ENCODE results near the gene IL6.
"Not testable (repeated sequence)": the region's sequence is repeated elsewhere in the genome, so short reads cannot be mapped to it uniquely, and the experiment has no call there.

IL6 gene

GRCh38 chr7:22705874-22706273, 21.1 kb upstream of the IL6 start:
- not testable (repeated sequence) for H3K36me3 ChIP-seq (ENCODE audit: control insufficient read depth, insufficient read depth, low read length); H3K27me3 ChIP-seq (ENCODE audit: control insufficient read depth, insufficient read depth, low read length); H3K4me3 ChIP-seq (ENCODE audit: low read depth, low read length); H3K9me3 ChIP-seq (ENCODE audit: control insufficient read depth, insufficient read depth, low read length); H3K9ac ChIP-seq (ENCODE audit: low read depth, low read length); H3K27ac ChIP-seq (ENCODE audit: low read depth, low read length)
- peaks cover 16% of the 10 kb centered on the region for H3K4me1 ChIP-seq (ENCODE audit: control insufficient read depth, insufficient read depth, low read length)

DNA sequence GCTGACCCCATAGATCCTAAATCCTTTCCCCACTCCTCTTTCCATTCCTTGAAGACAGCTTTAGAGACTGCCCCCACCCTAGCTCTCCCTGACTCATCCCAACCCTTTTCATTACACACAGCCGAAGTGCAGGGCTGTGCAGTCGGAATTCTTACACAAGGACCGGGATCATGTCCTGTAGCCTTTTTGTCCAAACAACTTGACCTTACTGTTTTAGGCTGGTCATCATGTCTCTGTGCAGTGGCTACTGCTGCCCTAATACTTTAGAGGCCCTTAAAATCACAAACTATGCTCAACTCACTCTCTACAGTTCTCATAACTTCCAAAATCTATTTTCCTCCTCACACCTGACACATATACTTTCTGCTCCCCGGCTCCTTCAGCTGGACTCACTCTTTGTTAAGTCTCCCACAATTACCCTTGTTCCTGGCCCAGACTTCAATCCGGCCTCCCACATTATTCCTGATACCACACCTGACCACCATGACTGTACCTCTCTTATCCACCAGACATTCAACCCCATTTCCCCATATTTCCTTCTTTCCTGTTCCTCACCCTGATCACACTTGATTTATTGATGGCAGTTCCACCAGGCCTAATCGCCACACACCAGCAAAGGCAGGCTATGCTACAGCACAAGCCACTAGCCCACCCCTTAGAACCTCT, 19.8 kb upstream of the IL6 start:
- not testable (repeated sequence) for H3K36me3 ChIP-seq (ENCODE audit: control insufficient read depth, insufficient read depth, low read length); H3K4me3 ChIP-seq (ENCODE audit: low read depth, low read length); H3K27ac ChIP-seq (ENCODE audit: low read depth, low read length); H3K27me3 ChIP-seq (ENCODE audit: control insufficient read depth, insufficient read depth, low read length); H3K9me3 ChIP-seq (ENCODE audit: control insufficient read depth, insufficient read depth, low read length); H3K9ac ChIP-seq (ENCODE audit: low read depth, low read length)
- H3K4me1 ChIP-seq (ENCODE audit: control insufficient read depth, insufficient read depth, low read length): peaks cover 16% of the 10 kb centered on the region

- peak overlapping the region; percentile 45 for H3K27ac ChIP-seq (ENCODE audit: low read depth, low read length)
- H3K4me1 ChIP-seq (ENCODE audit: control insufficient read depth, insufficient read depth, low read length); H3K4me3 ChIP-seq (ENCODE audit: low read depth, low read length); H3K36me3 ChIP-seq (ENCODE audit: control insufficient read depth, insufficient read depth, low read length); H3K9ac ChIP-seq (ENCODE audit: low read depth, low read length); H3K9me3 ChIP-seq (ENCODE audit: control insufficient read depth, insufficient read depth, low read length); H3K27me3 ChIP-seq (ENCODE audit: control insufficient read depth, insufficient read depth, low read length): not testable (repeated sequence)
Measured at GRCh38 chr7:22708214-22708613, 18.8 kb upstream of the IL6 start.

GRCh38 chr7:22708677-22709061, 18.3 kb upstream of the IL6 start:
- H3K27ac ChIP-seq (ENCODE audit: low read depth, low read length): peak overlapping the region; percentile 45
- H3K9me3 ChIP-seq (ENCODE audit: control insufficient read depth, insufficient read depth, low read length); H3K4me3 ChIP-seq (ENCODE audit: low read depth, low read length); H3K4me1 ChIP-seq (ENCODE audit: control insufficient read depth, insufficient read depth, low read length); H3K27me3 ChIP-seq (ENCODE audit: control insufficient read depth, insufficient read depth, low read length); H3K9ac ChIP-seq (ENCODE audit: low read depth, low read length); H3K36me3 ChIP-seq (ENCODE audit: control insufficient read depth, insufficient read depth, low read length): not testable (repeated sequence)

DNA sequence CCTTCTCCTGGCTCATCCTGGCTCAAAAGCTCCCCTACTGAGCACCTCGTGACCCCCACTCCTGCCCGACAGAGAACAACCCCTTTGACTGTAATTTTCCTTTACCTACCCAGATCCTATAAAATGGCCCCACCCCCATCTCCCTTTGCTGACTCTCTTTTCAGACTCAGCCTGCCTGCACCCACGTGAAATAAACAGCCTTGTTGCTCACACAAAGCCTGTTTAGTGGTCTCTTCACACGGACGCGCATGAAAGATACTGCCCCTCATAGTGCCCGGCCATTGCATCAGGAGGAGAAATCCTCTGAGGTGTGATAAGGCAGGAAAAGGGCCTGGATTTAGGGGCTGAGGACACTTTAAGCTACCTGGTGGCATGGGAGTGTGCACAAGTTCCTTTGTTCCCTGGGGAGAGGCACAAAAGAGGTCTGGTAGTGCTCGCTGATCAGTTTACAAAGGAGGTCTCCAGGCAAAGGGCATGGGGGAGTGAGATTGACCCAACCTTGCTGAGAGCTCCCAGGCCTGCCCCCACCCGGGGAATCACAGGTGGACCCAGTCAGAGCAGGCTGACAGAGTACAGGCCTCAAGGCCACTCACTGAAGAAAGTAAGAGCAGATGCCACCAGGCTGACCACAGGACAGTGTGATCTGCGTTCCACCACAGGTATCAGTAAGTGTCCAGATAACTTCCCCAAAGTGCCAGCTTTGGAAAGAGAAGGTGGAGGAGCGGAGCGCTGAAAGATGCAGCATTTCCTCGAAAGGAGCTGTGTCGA, 17.8 kb upstream of the IL6 start:
- not testable (repeated sequence) for H3K4me1 ChIP-seq (ENCODE audit: control insufficient read depth, insufficient read depth, low read length); H3K9me3 ChIP-seq (ENCODE audit: control insufficient read depth, insufficient read depth, low read length); H3K36me3 ChIP-seq (ENCODE audit: control insufficient read depth, insufficient read depth, low read length); H3K27me3 ChIP-seq (ENCODE audit: control insufficient read depth, insufficient read depth, low read length); H3K9ac ChIP-seq (ENCODE audit: low read depth, low read length); H3K4me3 ChIP-seq (ENCODE audit: low read depth, low read length)
- H3K27ac ChIP-seq (ENCODE audit: low read depth, low read length): peak overlapping the region; percentile 87

DNA sequence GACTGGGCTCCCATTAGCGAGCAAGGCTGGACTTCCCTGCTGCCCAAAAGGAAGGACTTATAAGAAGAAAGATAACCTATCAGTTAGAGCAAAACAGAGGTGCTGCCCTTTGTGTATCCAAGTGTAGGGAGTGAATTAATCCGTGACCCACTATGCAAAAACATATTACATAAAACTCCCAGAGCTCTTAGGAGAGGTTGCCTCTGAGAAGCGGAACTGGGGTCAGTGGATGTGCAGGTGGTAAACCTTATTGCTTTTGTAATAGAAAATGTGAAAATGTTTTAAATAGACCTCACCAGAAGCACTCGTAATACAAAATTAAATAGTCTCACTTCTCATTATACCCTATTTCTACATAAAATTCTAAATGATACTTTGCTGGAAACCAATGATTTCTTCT, 17.1 kb upstream of the IL6 start:
- Histone ChIP-seq H3K36me3 (ENCODE audit: control insufficient read depth, insufficient read depth, low read length) (no peaks in the 10 kb centered on the region), H3K27me3 (ENCODE audit: control insufficient read depth, insufficient read depth, low read length) (no peaks in the 10 kb centered on the region), H3K9me3 (ENCODE audit: control insufficient read depth, insufficient read depth, low read length) (no peaks in the 10 kb centered on the region), H3K27ac (ENCODE audit: low read depth, low read length) (peak overlapping the region; percentile 87), H3K9ac (ENCODE audit: low read depth, low read length) (no peak overlapping the region), H3K4me3 (ENCODE audit: low read depth, low read length) (no peak overlapping the region), H3K4me1 (ENCODE audit: control insufficient read depth, insufficient read depth, low read length) (peaks cover 8% of the 10 kb centered on the region)

- no peaks in the 10 kb centered on the region for H3K27me3 ChIP-seq (ENCODE audit: control insufficient read depth, insufficient read depth, low read length)
Measured at GRCh38 chr7:22712999-22713398, 14.0 kb upstream of the IL6 start.

GRCh38 chr7:22713463-22713862, 13.5 kb upstream of the IL6 start:
- H3K4me3 ChIP-seq (ENCODE audit: low read depth, low read length): no peak overlapping the region
- H3K27ac ChIP-seq (ENCODE audit: low read depth, low read length): no peak overlapping the region
- peaks cover 13% of the 10 kb centered on the region for H3K4me1 ChIP-seq (ENCODE audit: control insufficient read depth, insufficient read depth, low read length)
- no peaks in the 10 kb centered on the region for H3K27me3 ChIP-seq (ENCODE audit: control insufficient read depth, insufficient read depth, low read length)
- H3K36me3 ChIP-seq (ENCODE audit: control insufficient read depth, insufficient read depth, low read length): no peaks in the 10 kb centered on the region
- H3K9me3 ChIP-seq (ENCODE audit: control insufficient read depth, insufficient read depth, low read length): no peaks in the 10 kb centered on the region
- no peak overlapping the region for H3K9ac ChIP-seq (ENCODE audit: low read depth, low read length)

More at GRCh38 chr7:22712999-22713398, 14.0 kb upstream of the IL6 start:
- Histone ChIP-seq H3K4me1 (ENCODE audit: control insufficient read depth, insufficient read depth, low read length) (peaks cover 13% of the 10 kb centered on the region), H3K27ac (ENCODE audit: low read depth, low read length) (no peak overlapping the region), H3K36me3 (ENCODE audit: control insufficient read depth, insufficient read depth, low read length) (no peaks in the 10 kb centered on the region), H3K4me3 (ENCODE audit: low read depth, low read length) (no peak overlapping the region), H3K9ac (ENCODE audit: low read depth, low read length) (no peak overlapping the region), H3K9me3 (ENCODE audit: control insufficient read depth, insufficient read depth, low read length) (no peaks in the 10 kb centered on the region)

DNA sequence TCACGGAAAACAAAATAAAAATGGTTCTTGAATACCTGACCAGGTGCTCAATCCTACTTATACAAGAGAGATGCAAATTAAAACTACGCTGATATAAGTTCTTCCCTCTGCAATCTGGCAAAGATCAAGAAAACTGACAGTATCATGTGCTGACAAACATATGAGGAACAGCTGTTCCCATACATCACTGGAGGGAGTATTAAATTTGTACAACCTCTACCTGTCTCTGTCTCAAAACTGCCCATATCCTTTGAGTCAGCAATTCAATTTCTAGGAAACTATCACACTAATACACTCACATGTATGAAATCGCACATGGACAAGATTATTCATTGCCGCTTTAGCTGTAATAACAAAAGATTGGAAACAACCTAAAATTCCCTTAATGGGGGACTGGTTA, 11.0 kb upstream of the IL6 start:
- H3K4me3 ChIP-seq (ENCODE audit: low read depth, low read length): no peak overlapping the region
- H3K4me1 ChIP-seq (ENCODE audit: control insufficient read depth, insufficient read depth, low read length): peaks cover 10% of the 10 kb centered on the region
- no peaks in the 10 kb centered on the region for H3K9me3 ChIP-seq (ENCODE audit: control insufficient read depth, insufficient read depth, low read length)
- no peak overlapping the region for H3K27ac ChIP-seq (ENCODE audit: low read depth, low read length)
- H3K36me3 ChIP-seq (ENCODE audit: control insufficient read depth, insufficient read depth, low read length): no peaks in the 10 kb centered on the region
- no peaks in the 10 kb centered on the region for H3K27me3 ChIP-seq (ENCODE audit: control insufficient read depth, insufficient read depth, low read length)
- H3K9ac ChIP-seq (ENCODE audit: low read depth, low read length): no peak overlapping the region

- Histone ChIP-seq H3K36me3 (ENCODE audit: control insufficient read depth, insufficient read depth, low read length) (no peaks in the 10 kb centered on the region), H3K27me3 (ENCODE audit: control insufficient read depth, insufficient read depth, low read length) (no peaks in the 10 kb centered on the region), H3K9me3 (ENCODE audit: control insufficient read depth, insufficient read depth, low read length) (no peaks in the 10 kb centered on the region), H3K4me1 (ENCODE audit: control insufficient read depth, insufficient read depth, low read length) (peaks cover 10% of the 10 kb centered on the region), H3K4me3 (ENCODE audit: low read depth, low read length) (no peak overlapping the region), H3K9ac (ENCODE audit: low read depth, low read length) (no peak overlapping the region), H3K27ac (ENCODE audit: low read depth, low read length) (no peak overlapping the region)
Measured at GRCh38 chr7:22717760-22718159, 9.2 kb upstream of the IL6 start.

DNA sequence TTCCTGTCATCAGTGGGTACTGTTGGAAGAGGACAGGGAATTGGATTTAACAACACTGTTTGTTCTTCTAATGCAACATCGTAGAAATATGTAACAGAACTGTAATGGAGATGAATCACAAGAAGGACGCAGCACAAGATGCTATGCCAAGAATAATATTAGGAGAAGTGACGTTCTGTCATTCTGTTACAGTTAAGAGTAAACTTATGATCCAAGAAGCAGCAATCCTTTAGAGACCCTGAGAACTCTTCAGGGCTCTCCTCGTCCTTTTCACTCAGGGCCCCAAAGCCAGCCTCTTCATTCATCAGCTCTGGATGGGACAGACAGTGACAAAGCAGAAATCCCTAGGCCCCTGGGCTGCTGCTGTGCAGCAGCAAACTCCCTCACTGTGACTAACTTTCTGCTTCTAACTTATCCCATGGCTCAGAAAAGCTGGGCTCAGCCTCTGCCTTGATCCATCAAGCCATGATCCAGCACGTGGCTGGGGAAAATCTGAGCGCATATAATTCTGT, 8.7 kb upstream of the IL6 start:
- Histone ChIP-seq H3K4me3 (ENCODE audit: low read depth, low read length) (no peak overlapping the region), H3K27me3 (ENCODE audit: control insufficient read depth, insufficient read depth, low read length) (no peaks in the 10 kb centered on the region), H3K9me3 (ENCODE audit: control insufficient read depth, insufficient read depth, low read length) (no peaks in the 10 kb centered on the region), H3K27ac (ENCODE audit: low read depth, low read length) (peak overlapping the region; percentile 28), H3K4me1 (ENCODE audit: control insufficient read depth, insufficient read depth, low read length) (peaks cover 10% of the 10 kb centered on the region), H3K36me3 (ENCODE audit: control insufficient read depth, insufficient read depth, low read length) (no peaks in the 10 kb centered on the region), H3K9ac (ENCODE audit: low read depth, low read length) (no peak overlapping the region)
